Lung (tissue), 12 donors: ENCODE results near the gene COPA. TPM values are rescaled to one million over a fixed set of nuclear protein-coding genes. Genes with fewer than 3 reads are reported as not detected.

ENCODE experiments used
- ATAC-seq: fragments of 200-7000 bp; cut with Tn5 transposase; one replicate; pipeline ENCODE4 v1.9.1; 2020; ENCODE audit warnings: moderate number of reproducible peaks; ENCODE audit not compliant: insufficient read depth, low FRiP score
- DNase-seq, 3 donors: peaks; one replicate each; pipeline ENCODE4 v3.0.0-alpha.2; 2013 to 2017
- H3K27ac ChIP-seq, 2 donors: one replicate each; pipeline ENCODE4 v1.5.1; 2013; ENCODE audit warnings: mild to moderate bottlenecking in 2 of 2, moderate library complexity in 2 of 2, control low read depth in 1 of 2, inconsistent platforms in 1 of 2, low read depth in 1 of 2, low read length in 1 of 2
- H3K27me3 ChIP-seq, 3 donors: one replicate each; pipeline ENCODE4 v1.5.1; 2013; ENCODE audit warnings: low read length in 2 of 3; ENCODE audit not compliant: control insufficient read depth in 3 of 3, insufficient read depth in 3 of 3
- H3K36me3 ChIP-seq, 4 donors: one replicate each; pipeline ENCODE4 v1.5.1; 2013; ENCODE audit warnings: low read length in 4 of 4, mild to moderate bottlenecking in 1 of 4, moderate library complexity in 1 of 4; ENCODE audit not compliant: control insufficient read depth in 4 of 4, insufficient read depth in 4 of 4
- H3K4me1 ChIP-seq, 5 donors: one replicate each; pipeline ENCODE4 v1.5.1; 2013; ENCODE audit warnings: low read length in 5 of 5, mild to moderate bottlenecking in 2 of 5, moderate library complexity in 1 of 5; ENCODE audit not compliant: control insufficient read depth in 5 of 5, insufficient read depth in 5 of 5
- H3K4me3 ChIP-seq: one replicate; pipeline ENCODE4 v1.5.1; 2013; ENCODE audit warnings: mild to moderate bottlenecking, control low read depth, moderate library complexity
- H3K9ac ChIP-seq, 2 donors: one replicate each; pipeline ENCODE4 v1.5.1; 2013; ENCODE audit warnings: low read length in 2 of 2, control low read depth in 1 of 2; ENCODE audit not compliant: insufficient read depth in 1 of 2
- H3K9me3 ChIP-seq, 4 donors: one replicate each; pipeline ENCODE4 v1.5.1; 2013; ENCODE audit warnings: low read length in 3 of 4, mild to moderate bottlenecking in 1 of 4, moderate library complexity in 1 of 4; ENCODE audit not compliant: control insufficient read depth in 4 of 4, insufficient read depth in 3 of 4
- WGBS, 2 donors: extraction: QIAGEN DNeasy Blood & Tissue Kit; methylation state at CpG; one replicate each; pipeline ENCODE4 v1.1.7; 2013; 5-methylcytosine and 5-hydroxymethylcytosine counted together
- polyA plus RNA-seq, 2 donors: library from polyadenylated mRNA; stranded (reverse); fragments of 200-250 nt; gene quantifications; one replicate each; pipeline ENCODE4 v1.2.1, GENCODE V29; 2013
- total RNA-seq, 2 donors: library from RNA; depleted of rRNA in 1 of 2; stranded (reverse); fragments of >200 nt in 1 of 2; gene quantifications; one replicate each; pipeline ENCODE4 v1.2.1, GENCODE V29; 2014 to 2021
- TF ChIP-seq, protein P1 (sequence below): IDR thresholded peaks from 2 replicates; pipeline ENCODE4 v1.5.1; 2012; ENCODE audit warnings: mild to moderate bottlenecking; ENCODE audit errors: control extremely low read depth, extremely low read depth
- donor health status: control.
- donor health status: control.
- donor health status: Bipolar disorder and iron deficiency.
- donor health status: healthy.
- donor health status: DM: yes; HTN: yes; CAD: no.

COPA gene
- total and polyA plus RNA-seq, 4 donors, result 64.6 to 159 (median 125) TPM

DNA sequence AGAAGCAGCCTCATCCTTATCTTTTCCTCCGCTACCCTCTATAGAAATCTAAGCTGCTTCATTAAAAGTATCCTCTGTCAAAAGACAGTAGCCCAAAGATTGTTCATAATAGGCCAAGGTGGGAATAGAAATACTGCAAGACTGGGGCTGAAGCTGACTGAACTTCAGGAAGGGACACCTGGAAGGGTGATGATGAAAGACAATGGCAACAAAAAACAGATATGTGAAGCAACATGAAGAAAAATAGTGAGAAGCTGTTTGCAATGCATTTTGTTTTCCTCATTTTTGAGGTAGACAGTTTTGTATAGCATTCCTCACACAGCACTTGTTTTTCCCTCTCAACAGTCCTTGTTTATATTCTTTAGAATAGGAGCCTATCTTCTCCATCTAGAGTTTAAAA is 97.6 kb downstream of the COPA start:
- Histone ChIP-seq H3K4me1 (peaks cover 0 to 36% (median 0%) of the 10 kb centered on the region in 5 donors), H3K9me3 (no peaks in the 10 kb centered on the region), H3K4me3 (no peak overlapping the region), H3K36me3 (peaks cover 2 to 10% (median 6%) of the 10 kb centered on the region in 4 donors), H3K27me3 (no peaks in the 10 kb centered on the region), H3K9ac (no peak overlapping the region), H3K27ac (no peak overlapping the region)
- ATAC-seq (no peak), DNase-seq (no peak)
- TF ChIP-seq, protein P1, sequence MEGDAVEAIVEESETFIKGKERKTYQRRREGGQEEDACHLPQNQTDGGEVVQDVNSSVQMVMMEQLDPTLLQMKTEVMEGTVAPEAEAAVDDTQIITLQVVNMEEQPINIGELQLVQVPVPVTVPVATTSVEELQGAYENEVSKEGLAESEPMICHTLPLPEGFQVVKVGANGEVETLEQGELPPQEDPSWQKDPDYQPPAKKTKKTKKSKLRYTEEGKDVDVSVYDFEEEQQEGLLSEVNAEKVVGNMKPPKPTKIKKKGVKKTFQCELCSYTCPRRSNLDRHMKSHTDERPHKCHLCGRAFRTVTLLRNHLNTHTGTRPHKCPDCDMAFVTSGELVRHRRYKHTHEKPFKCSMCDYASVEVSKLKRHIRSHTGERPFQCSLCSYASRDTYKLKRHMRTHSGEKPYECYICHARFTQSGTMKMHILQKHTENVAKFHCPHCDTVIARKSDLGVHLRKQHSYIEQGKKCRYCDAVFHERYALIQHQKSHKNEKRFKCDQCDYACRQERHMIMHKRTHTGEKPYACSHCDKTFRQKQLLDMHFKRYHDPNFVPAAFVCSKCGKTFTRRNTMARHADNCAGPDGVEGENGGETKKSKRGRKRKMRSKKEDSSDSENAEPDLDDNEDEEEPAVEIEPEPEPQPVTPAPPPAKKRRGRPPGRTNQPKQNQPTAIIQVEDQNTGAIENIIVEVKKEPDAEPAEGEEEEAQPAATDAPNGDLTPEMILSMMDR, result no peak
- WGBS, 2 donors, result 96 to 97% methylated on average over 1 of the region's 1 CpG

DNA sequence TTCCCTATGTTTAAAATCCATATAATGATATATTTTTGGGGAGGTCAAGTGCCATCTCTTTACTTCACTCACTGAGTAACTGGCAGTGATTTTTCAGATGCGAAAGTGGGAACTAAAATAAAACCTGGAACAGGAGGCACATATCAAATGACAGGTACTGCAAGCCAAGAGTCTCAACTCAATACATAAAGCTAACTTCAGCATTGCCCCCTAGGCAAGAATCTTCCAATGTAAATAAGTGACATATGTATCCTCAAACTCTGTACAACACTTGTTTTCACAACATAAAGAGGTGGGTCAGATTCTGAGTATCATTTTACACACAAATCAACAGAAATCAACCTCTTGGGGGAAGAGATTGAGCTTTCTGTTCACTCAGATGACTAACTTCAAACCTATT is 98.8 kb downstream of the COPA start:
- Histone ChIP-seq H3K9me3 (no peaks in the 10 kb centered on the region), H3K4me1 (peaks cover 0 to 36% (median 0%) of the 10 kb centered on the region in 5 donors), H3K27me3 (no peaks in the 10 kb centered on the region), H3K4me3 (no peak overlapping the region), H3K27ac (peak overlapping the region in 1 of 2 donors; percentile 33), H3K9ac (peak overlapping the region in 1 of 2 donors; percentile 19), H3K36me3 (peaks cover 5 to 16% (median 11%) of the 10 kb centered on the region in 4 donors)
- TF ChIP-seq, protein P1, result no peak
- no peak for ATAC-seq
- WGBS, 2 donors, result 62 to 73% methylated on average over 1 of the region's 1 CpG
- DNase-seq, result no peak

DNA sequence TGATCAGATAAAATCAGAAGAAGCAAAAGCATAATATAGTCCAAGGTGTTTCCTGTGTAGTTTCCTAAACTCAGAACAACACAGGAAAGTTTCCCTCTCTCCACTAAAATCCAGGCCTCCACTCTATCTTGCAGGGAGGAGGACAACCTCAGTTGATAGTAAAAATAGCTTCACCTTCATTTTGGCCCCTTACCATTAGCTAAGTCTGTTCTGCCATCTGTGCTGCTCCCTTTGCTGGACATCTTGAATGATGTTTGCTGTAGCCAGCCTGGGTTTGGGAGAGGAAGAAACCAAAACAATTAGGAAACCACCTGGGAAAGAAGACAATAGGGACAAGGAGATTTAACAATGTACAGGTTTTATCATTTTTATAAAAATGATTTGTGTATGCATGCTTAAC is 99.3 kb downstream of the COPA start:
- H3K27ac ChIP-seq, result no peak overlapping the region
- TF ChIP-seq, protein P1, result no peak
- DNase-seq (no peak), ATAC-seq (no peak)
- no peaks in the 10 kb centered on the region for H3K9me3 ChIP-seq
- H3K27me3 ChIP-seq, result no peaks in the 10 kb centered on the region
- peaks cover 0 to 37% (median 0%) of the 10 kb centered on the region in 5 donors for H3K4me1 ChIP-seq
- H3K4me3 ChIP-seq, result no peak overlapping the region
- no peak overlapping the region for H3K9ac ChIP-seq
- peaks cover 7 to 20% (median 13%) of the 10 kb centered on the region in 4 donors for H3K36me3 ChIP-seq
